Renal cortex interstitium (tissue), 11 donors: ENCODE data around the gene SIKE1. TPM values are rescaled to one million over a fixed set of nuclear protein-coding genes. Genes with fewer than 3 reads are reported as not detected.
"Not testable (repeated sequence)": the region's sequence is repeated elsewhere in the genome, so short reads cannot be mapped to it uniquely, and the experiment has no call there.

ENCODE experiments used
- DNase-seq, 11 donors: peaks; one replicate each; pipeline ENCODE4 v3.0.0-alpha.2; 2013; ENCODE audit warnings: low read depth in 9 of 11, low spot score in 4 of 11; ENCODE audit errors: extremely low read depth in 1 of 11
- polyA plus RNA-seq, 3 donors: library from polyadenylated mRNA; unstranded; fragments of 120-200 nt; gene quantifications; one replicate each; pipeline ENCODE4 v1.2.1, GENCODE V29; 2013; ENCODE audit not compliant: insufficient read length in 3 of 3

The SIKE1 gene
- polyA plus RNA-seq, 3 donors, result 53.1 to 64.5 (median 59.9) TPM

- no peak for DNase-seq
These were observed 22.1 kb downstream of the SIKE1 start for GRCh38 chr1:114758256-114758832.

GRCh38 chr1:114757455-114758255 lies 22.8 kb downstream of the SIKE1 start, which contains the start of gene CSDE1:
TSS of gene CSDE1 (minus strand) at chr1:114757984. CDS start at chr1:114739890, 18,094 bp downstream.
- DNase-seq, result peak; percentile 95 to 98 (median 98)

- peak in 2 of 11 donors; percentile 10 to 13 for DNase-seq
These were observed 23.5 kb downstream of the SIKE1 start for GRCh38 chr1:114756949-114757454.

GRCh38 chr1:114756009-114756892 lies 24.2 kb downstream of the SIKE1 start:
- DNase-seq, result no peak

- DNase-seq, result no peak
These were observed 25.2 kb downstream of the SIKE1 start for GRCh38 chr1:114755006-114755931.

- not testable (repeated sequence) for DNase-seq
These were observed 26.8 kb downstream of the SIKE1 start for GRCh38 chr1:114753702-114754101.

- DNase-seq, result no peak
These were observed 27.3 kb downstream of the SIKE1 start for GRCh38 chr1:114753143-114753542.

- DNase-seq, result peak in 1 of 11 donors; percentile 13
These were observed 29.7 kb downstream of the SIKE1 start for GRCh38 chr1:114750780-114751179.

- no peak for DNase-seq
These were observed 30.6 kb downstream of the SIKE1 start for GRCh38 chr1:114749835-114750234.

- no peak for DNase-seq
These were observed 33.9 kb downstream of the SIKE1 start for GRCh38 chr1:114746450-114747121.

GRCh38 chr1:114745291-114745690 lies 35.2 kb downstream of the SIKE1 start:
- DNase-seq, result no peak

GRCh38 chr1:114741963-114742746 lies 38.3 kb downstream of the SIKE1 start:
- no peak for DNase-seq

GRCh38 chr1:114740331-114740730 lies 40.2 kb downstream of the SIKE1 start:
- DNase-seq, result no peak

GRCh38 chr1:114737314-114737849 lies 43.1 kb downstream of the SIKE1 start:
- no peak for DNase-seq

- DNase-seq, result no peak
These were observed 45.0 kb downstream of the SIKE1 start for GRCh38 chr1:114735479-114735878.

GRCh38 chr1:114729782-114730181 lies 50.7 kb downstream of the SIKE1 start:
- DNase-seq, result no peak

- DNase-seq, result no peak
These were observed 51.9 kb downstream of the SIKE1 start for GRCh38 chr1:114728553-114728952.
